Hematopoietic multipotent progenitor cell treated with erythropoietin and hydrocortisone succinate and interleukin-3 and kit ligand, for 15 days (in vitro differentiated cells): Measurements from ENCODE around the gene DESI1.
"Not testable (repeated sequence)": the region's sequence is repeated elsewhere in the genome, so short reads cannot be mapped to it uniquely, and the experiment has no call there.

Experiments
- DNase-seq: peaks from one replicate; pipeline ENCODE4 v3.0.0-alpha.2; 2015; ENCODE audit warnings: low spot score

Gene DESI1

GRCh38 chr22:41620589-41621098 is at the start of gene DESI1:
TSS of gene DESI1 (minus strand) at chr22:41621043. CDS start at chr22:41620839, 204 bp downstream.
- no peak for DNase-seq

DNA sequence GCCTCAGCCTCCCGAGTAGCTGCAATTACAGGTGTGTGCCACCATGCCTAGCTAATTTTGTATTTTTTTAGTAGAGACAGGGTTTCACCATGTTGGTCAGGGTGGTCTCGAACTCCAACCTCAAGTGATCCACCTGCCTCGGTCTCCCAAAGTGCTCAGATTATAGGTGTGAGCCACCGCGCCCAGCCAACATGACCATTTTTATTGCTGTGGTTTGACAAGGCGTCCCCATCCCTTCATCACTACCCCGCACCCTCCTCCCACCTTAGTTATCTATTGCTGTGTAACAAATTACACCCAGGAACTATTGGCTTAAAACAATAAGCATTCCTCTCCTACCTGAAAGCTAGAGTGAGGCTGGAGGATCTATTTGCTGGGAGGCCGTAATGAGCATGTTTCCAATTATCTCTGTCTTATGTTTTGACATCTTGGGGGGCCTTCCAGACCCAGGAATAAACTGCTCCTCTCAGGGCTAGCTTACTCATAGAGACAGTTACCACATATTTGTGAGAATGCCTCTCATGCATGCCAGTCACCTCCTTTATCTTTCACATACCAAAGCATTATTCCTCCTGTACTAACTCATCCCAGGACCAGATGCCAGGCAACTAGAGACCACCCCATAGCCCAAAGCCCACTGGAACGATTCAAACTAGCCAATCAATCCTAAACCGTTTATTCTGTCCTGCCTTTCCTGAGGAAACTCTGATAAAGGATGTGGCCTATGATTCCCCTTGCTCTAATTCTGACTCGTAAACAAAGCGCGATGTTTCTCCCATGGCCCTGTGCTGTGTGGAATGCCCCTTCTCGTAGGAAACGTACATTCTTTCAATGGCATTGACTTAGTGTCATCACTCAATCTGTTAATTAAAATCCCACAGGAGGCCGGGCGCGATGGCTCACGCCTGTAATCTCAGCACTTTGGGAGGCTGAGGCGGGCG is 48.4 kb upstream of the DESI1 start:
- no peak for DNase-seq

DNA sequence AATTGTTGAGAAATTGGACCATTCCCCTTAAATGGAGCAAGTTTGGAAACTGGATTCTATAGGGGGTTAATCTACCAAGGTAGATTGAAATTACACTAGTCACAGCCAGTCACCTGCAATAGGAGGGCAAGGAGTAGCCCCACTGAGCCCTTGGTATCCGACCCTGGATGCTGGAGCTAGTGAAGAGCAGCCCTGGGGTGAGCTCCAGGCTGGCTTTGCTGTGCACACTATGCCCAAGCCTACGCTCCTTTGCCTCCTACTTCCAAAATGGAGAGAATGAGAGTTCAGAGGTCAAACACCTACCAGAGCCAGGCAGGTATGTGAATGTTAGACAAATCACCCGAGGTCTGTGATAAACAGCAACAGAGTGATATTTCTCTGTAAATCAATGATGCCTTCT is 44.1 kb upstream of the DESI1 start:
- no peak for DNase-seq

DNA sequence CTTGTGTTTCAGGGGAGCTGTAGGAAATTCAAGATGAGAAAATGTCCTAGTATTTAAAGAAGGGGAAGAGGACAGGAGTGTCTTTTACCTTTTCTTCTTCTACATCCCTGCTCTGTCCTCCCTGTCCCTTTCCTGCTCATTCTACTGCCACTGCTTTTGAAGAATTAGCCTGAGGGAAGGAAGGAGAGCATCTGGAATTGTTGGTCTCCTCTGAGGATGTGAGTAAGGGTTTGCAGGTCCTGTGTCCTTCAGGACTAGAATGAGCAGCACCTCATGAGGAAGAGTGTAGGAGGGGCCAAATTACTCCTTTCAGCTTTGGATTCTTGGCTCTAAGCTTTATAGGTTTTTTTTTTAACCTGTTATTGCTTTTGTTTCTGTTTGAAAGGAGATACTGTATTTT is 43.6 kb upstream of the DESI1 start:
- DNase-seq, result no peak

GRCh38 chr22:41663594-41663993 is 42.8 kb upstream of the DESI1 start:
- DNase-seq, result not testable (repeated sequence)

DNA sequence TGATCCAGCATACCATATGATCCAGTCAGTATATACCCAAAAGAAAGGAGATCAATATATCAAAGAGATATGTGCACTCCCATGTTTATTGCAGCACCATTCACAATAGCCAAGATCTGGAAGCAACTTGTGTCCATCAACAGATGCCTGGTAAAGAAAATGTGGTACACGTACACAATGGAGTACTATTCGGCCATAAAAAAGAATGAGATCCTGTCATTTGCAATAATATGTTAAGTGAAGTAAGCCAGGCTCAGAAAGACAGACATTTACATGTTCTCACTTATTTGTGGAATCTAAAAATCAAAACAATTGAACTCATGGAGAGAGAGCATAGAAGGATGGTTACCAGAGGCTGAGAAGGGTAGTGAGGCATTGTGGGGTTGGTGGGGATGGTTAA is 40.9 kb upstream of the DESI1 start:
- DNase-seq, result no peak

DNA sequence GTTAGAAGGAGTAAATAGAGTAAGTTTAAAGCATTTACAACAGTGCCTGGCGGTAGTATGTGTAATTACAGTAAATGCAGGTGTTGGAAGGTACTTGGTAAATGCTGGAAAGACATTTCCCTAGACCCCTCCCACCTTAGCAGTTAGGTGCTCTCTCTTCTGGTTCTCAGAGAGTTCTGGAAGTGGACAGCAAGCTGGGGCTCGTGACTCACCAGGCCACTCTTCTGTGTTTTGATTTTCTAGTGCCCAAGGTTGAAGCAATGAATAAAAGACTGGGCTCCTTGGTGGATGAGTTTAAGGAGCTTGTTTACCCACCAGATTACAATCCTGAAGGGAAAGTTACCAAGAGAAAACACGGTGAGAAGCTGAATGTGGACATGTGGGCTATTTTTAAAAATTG is 40.2 kb upstream of the DESI1 start:
- DNase-seq, result no peak

- no peak for DNase-seq
Measured at GRCh38 chr22:41660416-41660815, 39.6 kb upstream of the DESI1 start.

GRCh38 chr22:41659941-41660340 is 39.1 kb upstream of the DESI1 start:
- no peak for DNase-seq

- no peak for DNase-seq
Measured at GRCh38 chr22:41658869-41659268, 38.0 kb upstream of the DESI1 start.

- no peak for DNase-seq
Measured at GRCh38 chr22:41657709-41658108, 36.9 kb upstream of the DESI1 start.

DNA sequence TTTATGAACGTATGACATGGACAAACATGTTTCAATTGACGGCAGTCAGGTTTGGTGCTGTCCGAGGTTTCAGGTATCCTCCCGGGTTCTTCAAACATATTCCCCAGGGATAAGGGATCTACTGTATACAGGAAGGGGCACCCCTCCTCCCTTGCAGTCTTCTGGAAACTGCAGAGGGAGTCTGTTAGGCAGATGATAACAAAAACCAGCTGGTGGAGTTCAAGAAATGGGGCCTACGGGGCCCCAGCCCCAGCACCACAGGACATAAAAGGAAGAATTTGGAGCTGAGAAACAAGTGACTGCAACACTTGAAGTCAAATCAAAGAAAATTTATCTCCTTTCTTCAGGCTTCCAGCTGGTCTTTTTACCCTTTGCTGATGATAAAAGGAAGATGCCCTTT is 35.7 kb upstream of the DESI1 start:
- no peak for DNase-seq

DNA sequence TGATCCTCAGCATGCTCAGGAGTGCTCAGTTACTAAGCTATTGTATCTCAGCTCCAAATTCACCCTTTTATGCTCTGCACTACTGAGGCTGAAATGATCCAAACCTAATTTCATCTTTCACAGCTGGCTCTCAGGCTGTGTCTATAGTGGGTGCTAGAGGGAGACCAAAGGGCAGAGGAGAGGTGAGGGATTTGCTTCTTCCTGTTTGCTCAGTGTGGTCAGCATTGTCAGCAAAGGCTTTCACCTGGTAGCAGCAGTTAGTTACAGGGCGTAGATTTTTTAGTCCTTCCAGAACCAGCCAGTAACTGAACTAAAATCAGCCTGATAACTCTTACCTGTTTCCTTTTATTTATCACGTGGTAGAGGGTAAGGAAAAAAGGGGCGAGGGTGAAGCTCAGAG is 33.5 kb upstream of the DESI1 start:
- DNase-seq, result no peak

- DNase-seq, result no peak
Measured at GRCh38 chr22:41650821-41651220, 30.0 kb upstream of the DESI1 start.

- no peak for DNase-seq
Measured at GRCh38 chr22:41650229-41650628, 29.4 kb upstream of the DESI1 start.

- no peak for DNase-seq
Measured at GRCh38 chr22:41648432-41648831, 27.6 kb upstream of the DESI1 start.

GRCh38 chr22:41647771-41648170 is 26.9 kb upstream of the DESI1 start:
- DNase-seq, result no peak

GRCh38 chr22:41642331-41643110 is 21.7 kb upstream of the DESI1 start:
- DNase-seq, result no peak

DNA sequence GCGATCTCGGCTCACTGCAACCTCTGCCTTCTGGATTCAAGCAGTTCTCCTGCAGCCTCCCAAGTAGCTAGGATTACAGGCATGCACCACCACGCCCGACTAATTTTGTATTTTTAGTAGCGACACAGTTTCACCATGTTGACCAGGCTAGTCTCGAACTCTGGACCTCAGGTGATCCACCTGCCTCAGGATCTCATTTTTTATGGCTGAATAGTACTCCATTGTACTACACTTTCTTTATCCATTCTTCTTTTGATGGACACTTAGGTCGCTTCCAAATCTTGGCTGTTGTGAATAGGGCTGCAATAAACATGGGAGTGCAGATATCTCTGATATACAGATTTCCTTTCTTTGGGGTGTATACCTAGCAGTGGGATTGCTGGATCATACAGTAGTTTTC is 21.0 kb upstream of the DESI1 start:
- DNase-seq, result no peak

DNA sequence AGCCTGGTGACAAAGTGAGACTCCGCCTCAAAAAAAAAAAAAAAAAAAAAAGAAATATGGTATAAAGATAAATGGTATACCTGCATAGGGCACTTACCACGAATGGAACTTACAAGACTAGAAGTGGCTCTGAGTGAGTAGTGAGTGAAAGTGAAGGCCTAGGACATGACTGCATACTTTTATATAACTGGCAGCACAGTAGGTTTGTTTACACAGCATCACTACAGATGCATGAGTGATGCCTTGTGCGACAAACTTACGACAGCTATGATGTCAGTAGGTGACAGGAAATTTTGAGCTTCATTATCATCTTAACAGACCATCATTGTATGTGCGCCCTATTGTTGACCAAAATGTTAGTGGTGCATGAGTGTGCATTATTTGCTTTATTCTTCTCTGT is 17.9 kb upstream of the DESI1 start:
- peak; percentile 49 for DNase-seq

DNA sequence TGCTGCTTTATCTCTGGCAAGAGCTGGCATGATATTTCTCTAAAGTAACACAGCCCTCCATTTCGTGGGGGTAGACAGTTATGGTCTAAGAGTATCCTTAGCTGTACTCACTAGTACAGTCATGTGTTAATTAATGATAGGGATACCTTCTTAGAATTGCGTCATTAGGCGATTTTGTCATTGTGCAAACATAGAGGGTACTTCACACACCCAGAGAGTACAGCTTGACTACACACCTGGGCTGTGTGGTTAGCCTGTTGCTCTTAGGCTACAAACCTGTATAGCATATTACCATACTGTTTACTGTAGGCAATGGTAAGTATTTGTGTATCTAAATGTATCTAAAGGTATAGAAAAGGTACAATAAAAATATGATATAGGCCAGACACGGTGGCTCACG is 17.3 kb upstream of the DESI1 start:
- no peak for DNase-seq

DNA sequence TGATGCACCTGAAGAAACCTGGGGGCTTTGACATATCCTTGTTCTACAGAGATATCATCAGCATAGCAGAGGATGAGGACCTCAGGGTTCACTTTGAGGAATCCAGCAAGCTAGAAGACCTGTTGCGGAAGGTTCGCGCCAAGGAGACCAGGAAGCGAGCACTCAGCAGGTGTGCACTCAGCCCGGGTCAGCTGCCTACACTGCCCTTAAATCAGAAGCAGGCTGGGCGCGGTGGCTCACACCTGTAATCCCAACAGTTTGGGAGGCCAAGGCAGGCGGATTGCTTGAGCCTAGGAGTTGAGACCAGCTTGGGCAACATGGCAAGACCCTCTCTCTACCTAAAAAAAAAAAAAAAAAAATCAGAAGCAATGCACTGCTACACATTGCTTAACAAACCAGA is 16.8 kb upstream of the DESI1 start:
- DNase-seq, result not testable (repeated sequence)

DNA sequence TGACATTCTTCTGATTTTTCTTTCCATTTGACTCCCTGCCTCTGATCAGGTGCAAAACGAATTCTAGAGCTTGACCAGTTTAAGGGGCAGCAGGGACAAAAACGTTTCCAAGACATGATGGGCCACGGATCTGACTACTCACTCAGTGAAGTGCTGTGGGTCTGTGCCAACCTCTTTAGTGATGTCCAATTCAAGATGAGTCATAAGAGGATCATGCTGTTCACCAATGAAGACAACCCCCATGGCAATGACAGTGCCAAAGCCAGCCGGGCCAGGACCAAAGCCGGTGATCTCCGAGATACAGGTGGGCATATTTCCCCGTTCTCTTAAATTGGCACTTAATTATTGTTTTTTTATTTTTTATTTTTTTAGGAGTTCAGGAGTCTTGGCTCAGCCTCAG is 15.6 kb upstream of the DESI1 start:
- DNase-seq, result no peak
